DND-41 (cell line): ENCODE results near the gene FBLN5.

Source experiments
- ATAC-seq: fragments of 200-7000 bp; cut with Tn5 transposase; 3 replicates; pipeline ENCODE4 v1.9.1; 2021; ENCODE audit warnings: low read depth; ENCODE audit not compliant: insufficient read depth
- DNase-seq: peaks from one replicate; pipeline ENCODE4 v3.0.0-alpha.2; 2020
- H2AFZ ChIP-seq: 2 replicates; pipeline ENCODE4 v1.6.0; 2012; ENCODE audit warnings: low read depth, low read length
- H3K27ac ChIP-seq: 2 replicates; pipeline ENCODE4 v1.5.1; 2012; ENCODE audit warnings: low read length, inconsistent platforms
- H3K27me3 ChIP-seq: fragments of 200-600 bp; sonication (generic); 2 replicates; pipeline ENCODE4 v1.6.0; 2012; ENCODE audit warnings: low read length, mild to moderate bottlenecking, inconsistent platforms; ENCODE audit not compliant: insufficient read depth, poor library complexity
- H3K36me3 ChIP-seq: 2 replicates; pipeline ENCODE4 v1.5.1; 2012; ENCODE audit warnings: low read length, inconsistent platforms; ENCODE audit not compliant: insufficient read depth
- H3K4me1 ChIP-seq: 2 replicates; pipeline ENCODE4 v1.5.1; 2012; ENCODE audit warnings: mild to moderate bottlenecking, low read length; ENCODE audit not compliant: insufficient read depth
- H3K4me2 ChIP-seq: 2 replicates; pipeline ENCODE4 v1.6.0; 2012; ENCODE audit warnings: mild to moderate bottlenecking, moderate library complexity, low read length, inconsistent platforms; ENCODE audit not compliant: insufficient read depth
- H3K4me3 ChIP-seq, 2 experiments: fragments of 200-600 bp in 1 of 2; shearing (Covaris generic) in 1 of 2; 2 replicates each; pipeline ENCODE4 v1.5.1; 2012 to 2016; ENCODE audit warnings: inconsistent platforms in 2 of 2, low read length in 2 of 2, mild to moderate bottlenecking in 2 of 2, low read depth in 1 of 2, moderate library complexity in 1 of 2
- H3K79me2 ChIP-seq: 2 replicates; pipeline ENCODE4 v1.6.0; 2012; ENCODE audit warnings: low read length, inconsistent platforms; ENCODE audit not compliant: insufficient read depth
- H3K9ac ChIP-seq: 2 replicates; pipeline ENCODE4 v1.6.0; 2012; ENCODE audit warnings: low read depth, mild to moderate bottlenecking, inconsistent platforms, low read length, moderate library complexity
- H3K9me3 ChIP-seq: 2 replicates; pipeline ENCODE4 v1.5.1; 2012; ENCODE audit warnings: low read length, moderate library complexity, mild to moderate bottlenecking, inconsistent platforms; ENCODE audit not compliant: insufficient read depth, severe bottlenecking
- H4K20me1 ChIP-seq: 2 replicates; pipeline ENCODE4 v1.6.0; 2012; ENCODE audit warnings: low read length; ENCODE audit not compliant: insufficient read depth
- EZH2 ChIP-seq: IDR thresholded peaks from 3 replicates; pipeline ENCODE4 v1.6.1; 2012; ENCODE audit warnings: borderline replicate concordance, low read depth, mild to moderate bottlenecking, moderate library complexity, low read length, inconsistent platforms; ENCODE audit not compliant: severe bottlenecking
- TF ChIP-seq, protein P1 (sequence below): IDR thresholded peaks from 2 replicates; pipeline ENCODE4 v1.5.1; 2012; ENCODE audit warnings: borderline replicate concordance, low read length, moderate library complexity, mild to moderate bottlenecking; ENCODE audit not compliant: poor library complexity, severe bottlenecking; ENCODE audit errors: extremely low read depth

The FBLN5 gene

DNA sequence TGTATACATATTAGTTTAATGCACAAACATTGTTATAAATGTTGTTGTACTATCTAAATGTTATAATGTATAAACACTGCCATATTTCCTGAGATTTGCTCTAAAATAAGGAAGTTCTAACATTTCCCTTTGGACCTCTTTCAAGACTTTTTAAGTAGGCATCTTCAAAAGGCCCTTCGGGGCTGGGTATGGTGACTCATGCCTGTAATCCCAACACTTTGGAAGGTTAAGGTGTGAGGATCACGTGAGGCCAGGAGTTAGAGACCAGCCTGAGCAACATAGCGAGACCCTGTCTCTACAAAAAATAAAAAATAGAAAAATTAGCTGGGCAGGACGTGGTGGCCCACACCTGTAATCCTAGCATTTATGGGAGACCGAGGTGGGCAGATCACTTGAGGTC, 35.5 kb downstream of the FBLN5 start:
- Histone ChIP-seq H2AFZ (0 out of 2 replicates have a peak overlapping the region, but pooled peaks have one; percentile 22), H3K4me1 (peaks cover 5% of the 10 kb centered on the region), H3K27me3 (no peaks in the 10 kb centered on the region), H3K36me3 (no peaks in the 10 kb centered on the region), H3K4me2 (no peak overlapping the region), H3K79me2 (no peaks in the 10 kb centered on the region), H3K4me3 (no peak overlapping the region), H4K20me1 (no peaks in the 10 kb centered on the region), H3K27ac (no peak overlapping the region), H3K9me3 (no peaks in the 10 kb centered on the region), H3K9ac (no peak overlapping the region)
- no peak for ATAC-seq
- no peak for DNase-seq
- TF ChIP-seq EZH2 = no peak
- TF ChIP-seq, protein P1, sequence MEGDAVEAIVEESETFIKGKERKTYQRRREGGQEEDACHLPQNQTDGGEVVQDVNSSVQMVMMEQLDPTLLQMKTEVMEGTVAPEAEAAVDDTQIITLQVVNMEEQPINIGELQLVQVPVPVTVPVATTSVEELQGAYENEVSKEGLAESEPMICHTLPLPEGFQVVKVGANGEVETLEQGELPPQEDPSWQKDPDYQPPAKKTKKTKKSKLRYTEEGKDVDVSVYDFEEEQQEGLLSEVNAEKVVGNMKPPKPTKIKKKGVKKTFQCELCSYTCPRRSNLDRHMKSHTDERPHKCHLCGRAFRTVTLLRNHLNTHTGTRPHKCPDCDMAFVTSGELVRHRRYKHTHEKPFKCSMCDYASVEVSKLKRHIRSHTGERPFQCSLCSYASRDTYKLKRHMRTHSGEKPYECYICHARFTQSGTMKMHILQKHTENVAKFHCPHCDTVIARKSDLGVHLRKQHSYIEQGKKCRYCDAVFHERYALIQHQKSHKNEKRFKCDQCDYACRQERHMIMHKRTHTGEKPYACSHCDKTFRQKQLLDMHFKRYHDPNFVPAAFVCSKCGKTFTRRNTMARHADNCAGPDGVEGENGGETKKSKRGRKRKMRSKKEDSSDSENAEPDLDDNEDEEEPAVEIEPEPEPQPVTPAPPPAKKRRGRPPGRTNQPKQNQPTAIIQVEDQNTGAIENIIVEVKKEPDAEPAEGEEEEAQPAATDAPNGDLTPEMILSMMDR = no peak

DNA sequence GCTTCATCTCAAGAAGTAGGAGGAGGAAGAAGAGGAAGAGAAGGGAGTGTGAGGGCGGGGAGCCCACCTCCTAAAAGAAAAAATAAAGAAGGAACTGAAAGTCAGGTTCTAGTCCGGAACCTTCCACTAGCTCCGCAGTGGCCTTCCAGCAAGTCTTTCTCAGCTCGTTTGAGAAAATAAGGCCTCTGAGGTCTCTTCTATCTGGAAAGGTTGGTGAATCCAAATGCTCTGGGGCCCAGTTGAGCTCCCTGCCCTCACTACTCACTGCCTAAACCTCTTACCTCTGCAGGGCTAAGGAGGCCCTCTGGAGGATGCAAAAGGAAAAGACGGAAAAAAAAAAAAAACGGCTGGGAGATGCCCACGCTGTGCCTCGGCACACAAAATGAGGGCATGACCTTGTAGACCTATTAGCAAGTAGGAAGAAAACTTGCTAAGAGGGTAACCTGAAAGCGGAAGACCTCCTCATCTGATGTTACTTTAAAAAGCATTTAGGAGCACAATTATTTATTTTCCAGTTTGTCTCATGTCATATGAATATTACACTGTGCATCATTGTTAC, 35.9 kb downstream of the FBLN5 start:
- Histone ChIP-seq H3K9me3 (no peaks in the 10 kb centered on the region), H3K36me3 (no peaks in the 10 kb centered on the region), H4K20me1 (no peaks in the 10 kb centered on the region), H3K9ac (no peak overlapping the region), H3K27me3 (no peaks in the 10 kb centered on the region), H3K27ac (no peak overlapping the region), H3K4me1 (peaks cover 5% of the 10 kb centered on the region), H2AFZ (peak overlapping the region; percentile 32), H3K79me2 (no peaks in the 10 kb centered on the region), H3K4me2 (no peak overlapping the region), H3K4me3 (no peak overlapping the region)
- ATAC-seq = peak; percentile 92
- TF ChIP-seq EZH2 = no peak
- TF ChIP-seq, protein P1 = peak; percentile 67
- peak; percentile 56 for DNase-seq

DNA sequence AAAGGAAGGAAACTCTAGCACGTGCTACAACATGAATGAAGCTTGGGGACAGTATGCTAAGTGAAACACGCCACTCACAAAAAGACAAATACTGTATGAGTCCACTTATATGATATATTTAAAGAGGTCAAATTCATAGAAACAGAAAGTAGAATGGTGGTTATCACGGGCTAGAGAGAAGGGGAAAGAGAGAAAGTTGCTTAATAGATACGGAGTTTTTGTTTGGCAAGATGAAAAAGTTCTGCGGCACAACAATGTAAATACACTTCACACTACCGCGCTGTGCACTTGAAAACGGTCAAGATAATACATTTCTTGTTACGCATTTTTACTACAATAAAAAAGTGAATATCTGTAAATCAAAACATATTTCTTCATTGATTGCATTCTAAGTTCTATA, 37.3 kb downstream of the FBLN5 start:
- Histone ChIP-seq H2AFZ (no peak overlapping the region), H3K4me2 (no peak overlapping the region), H3K79me2 (no peaks in the 10 kb centered on the region), H3K27me3 (no peaks in the 10 kb centered on the region), H3K4me3 (no peak overlapping the region), H3K9me3 (no peaks in the 10 kb centered on the region), H3K9ac (no peak overlapping the region), H3K36me3 (no peaks in the 10 kb centered on the region), H4K20me1 (no peaks in the 10 kb centered on the region), H3K4me1 (peaks cover 5% of the 10 kb centered on the region), H3K27ac (no peak overlapping the region)
- DNase-seq (no peak), ATAC-seq (no peak)
- TF ChIP-seq EZH2 = no peak
- TF ChIP-seq, protein P1 = no peak

DNA sequence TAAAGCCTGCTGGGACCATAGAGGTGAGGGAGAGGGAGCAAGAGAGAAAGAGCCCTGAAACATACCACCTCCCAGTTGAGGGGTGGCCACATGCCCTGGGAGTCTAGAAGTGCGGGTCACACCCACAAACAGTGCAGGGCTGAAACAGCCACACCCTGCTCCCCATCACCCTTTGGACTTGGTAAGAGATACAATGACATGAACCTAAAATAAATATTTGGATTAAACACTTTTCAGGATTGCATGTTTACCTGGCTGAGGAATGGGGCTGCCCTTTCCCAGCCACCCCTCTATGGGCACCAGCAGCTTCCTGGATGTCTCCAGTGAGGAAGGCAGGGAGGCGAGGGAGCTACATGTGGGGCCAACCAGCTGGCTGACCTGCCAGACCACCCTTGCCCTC, 41.1 kb downstream of the FBLN5 start:
- no peaks in the 10 kb centered on the region for H3K36me3 ChIP-seq

More for the DNA sequence above, 41.1 kb downstream of the FBLN5 start:
- Histone ChIP-seq H2AFZ (no peak overlapping the region), H3K79me2 (no peaks in the 10 kb centered on the region), H3K4me2 (no peak overlapping the region), H3K9me3 (no peaks in the 10 kb centered on the region), H4K20me1 (no peaks in the 10 kb centered on the region), H3K27ac (no peak overlapping the region), H3K4me1 (peaks cover 3% of the 10 kb centered on the region), H3K4me3 (no peak overlapping the region), H3K9ac (no peak overlapping the region), H3K27me3 (no peaks in the 10 kb centered on the region)
- DNase-seq = no peak
- no peak for ATAC-seq
- TF ChIP-seq EZH2 = no peak
- TF ChIP-seq, protein P1 = no peak
